HL-60 (cell line): ENCODE data around the gene DPH2.

Source experiments
- CTCF ChIP-seq: IDR thresholded peaks from one replicate; pipeline ENCODE4 v1.5.1; 2011; ENCODE audit warnings: low read length, control low read depth, inconsistent platforms; ENCODE audit not compliant: insufficient read depth
- GABPA ChIP-seq: IDR thresholded peaks from 2 replicates; pipeline ENCODE4 v1.6.1; 2012; ENCODE audit warnings: low read depth
- POLR2AphosphoS5 ChIP-seq: IDR thresholded peaks from 2 replicates; pipeline ENCODE4 v1.6.1; 2012; ENCODE audit warnings: low read depth
- SPI1 ChIP-seq: IDR thresholded peaks from 2 replicates; pipeline ENCODE4 v1.6.1; 2012; ENCODE audit warnings: low read depth, mild to moderate bottlenecking, borderline replicate concordance
- TF ChIP-seq, protein P1 (sequence below): IDR thresholded peaks from 2 replicates; pipeline ENCODE4 v1.6.1; 2012; ENCODE audit warnings: low read depth; ENCODE audit not compliant: insufficient replicate concordance

DNA sequence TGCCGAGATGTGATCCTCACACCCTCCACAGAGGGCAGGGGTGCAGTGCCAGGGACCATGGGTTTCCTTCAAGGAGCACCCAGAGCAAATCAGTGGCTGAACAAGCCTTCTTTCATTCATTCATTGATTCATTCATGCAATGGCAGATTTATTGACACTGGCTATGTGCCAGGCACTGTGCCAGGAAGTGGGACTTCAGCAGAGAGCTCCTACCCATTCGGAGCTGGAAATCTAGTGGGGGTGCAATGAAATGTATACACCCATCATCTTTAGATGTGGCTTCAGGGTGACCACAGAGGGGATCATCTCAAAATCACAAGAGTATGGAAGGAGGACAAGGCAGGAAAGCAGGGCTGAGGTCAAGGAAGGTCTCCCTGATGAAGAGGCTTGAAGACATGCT is 42.6 kb downstream of the DPH2 start:
- TF ChIP-seq POLR2AphosphoS5 (no peak), CTCF (no peak), GABPA (no peak), SPI1 (no peak)
- TF ChIP-seq, protein P1, sequence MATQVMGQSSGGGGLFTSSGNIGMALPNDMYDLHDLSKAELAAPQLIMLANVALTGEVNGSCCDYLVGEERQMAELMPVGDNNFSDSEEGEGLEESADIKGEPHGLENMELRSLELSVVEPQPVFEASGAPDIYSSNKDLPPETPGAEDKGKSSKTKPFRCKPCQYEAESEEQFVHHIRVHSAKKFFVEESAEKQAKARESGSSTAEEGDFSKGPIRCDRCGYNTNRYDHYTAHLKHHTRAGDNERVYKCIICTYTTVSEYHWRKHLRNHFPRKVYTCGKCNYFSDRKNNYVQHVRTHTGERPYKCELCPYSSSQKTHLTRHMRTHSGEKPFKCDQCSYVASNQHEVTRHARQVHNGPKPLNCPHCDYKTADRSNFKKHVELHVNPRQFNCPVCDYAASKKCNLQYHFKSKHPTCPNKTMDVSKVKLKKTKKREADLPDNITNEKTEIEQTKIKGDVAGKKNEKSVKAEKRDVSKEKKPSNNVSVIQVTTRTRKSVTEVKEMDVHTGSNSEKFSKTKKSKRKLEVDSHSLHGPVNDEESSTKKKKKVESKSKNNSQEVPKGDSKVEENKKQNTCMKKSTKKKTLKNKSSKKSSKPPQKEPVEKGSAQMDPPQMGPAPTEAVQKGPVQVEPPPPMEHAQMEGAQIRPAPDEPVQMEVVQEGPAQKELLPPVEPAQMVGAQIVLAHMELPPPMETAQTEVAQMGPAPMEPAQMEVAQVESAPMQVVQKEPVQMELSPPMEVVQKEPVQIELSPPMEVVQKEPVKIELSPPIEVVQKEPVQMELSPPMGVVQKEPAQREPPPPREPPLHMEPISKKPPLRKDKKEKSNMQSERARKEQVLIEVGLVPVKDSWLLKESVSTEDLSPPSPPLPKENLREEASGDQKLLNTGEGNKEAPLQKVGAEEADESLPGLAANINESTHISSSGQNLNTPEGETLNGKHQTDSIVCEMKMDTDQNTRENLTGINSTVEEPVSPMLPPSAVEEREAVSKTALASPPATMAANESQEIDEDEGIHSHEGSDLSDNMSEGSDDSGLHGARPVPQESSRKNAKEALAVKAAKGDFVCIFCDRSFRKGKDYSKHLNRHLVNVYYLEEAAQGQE, result no peak
